ENCODE data around the gene NEU2. TPM values are rescaled to one million over a fixed set of nuclear protein-coding genes. Genes with fewer than 3 reads are reported as not detected.
A peak's percentile ranks its signal among the peaks of the same experiment; 100 is the strongest.
"Not testable (repeated sequence)": the region's sequence is repeated elsewhere in the genome, so short reads cannot be mapped to it uniquely, and the experiment has no call there.

The NEU2 gene
- polyA plus RNA-seq, 1 donor: not detected

- no peak for DNase-seq
Measured at GRCh38 chr2:233058717-233059546, 26.5 kb downstream of the NEU2 start.

- no peak for DNase-seq
Measured at GRCh38 chr2:233059547-233059796, 27.0 kb downstream of the NEU2 start.

GRCh38 chr2:233059797-233060500 lies 27.5 kb downstream of the NEU2 start, which contains the start of gene INPP5D:
INPP5D (plus strand) TSS chr2:233060342; CDS start chr2:233060479, 137 bp downstream.
- DNase-seq: no peak

GRCh38 chr2:233060501-233060979 lies 28.1 kb downstream of the NEU2 start:
- DNase-seq: no peak

GRCh38 chr2:233060980-233061590 lies 28.6 kb downstream of the NEU2 start:
- no peak for DNase-seq

GRCh38 chr2:233061591-233062450 lies 29.3 kb downstream of the NEU2 start:
- peak; percentile 42 for DNase-seq

- DNase-seq: no peak
Measured at GRCh38 chr2:233062451-233062850, 30.0 kb downstream of the NEU2 start.

GRCh38 chr2:233062946-233063268 lies 30.4 kb downstream of the NEU2 start:
- no peak for DNase-seq

GRCh38 chr2:233063269-233063975 lies 30.9 kb downstream of the NEU2 start:
- no peak for DNase-seq

GRCh38 chr2:233063976-233064411 lies 31.5 kb downstream of the NEU2 start:
- no peak for DNase-seq

- no peak for DNase-seq
Measured at GRCh38 chr2:233064530-233065199, 32.2 kb downstream of the NEU2 start.

GRCh38 chr2:233065200-233065589 lies 32.7 kb downstream of the NEU2 start:
- DNase-seq: not testable (repeated sequence)

- DNase-seq: no peak
Measured at GRCh38 chr2:233065954-233066470, 33.5 kb downstream of the NEU2 start.

GRCh38 chr2:233068762-233069418 lies 36.4 kb downstream of the NEU2 start:
- no peak for DNase-seq

- no peak for DNase-seq
Measured at GRCh38 chr2:233072838-233073237, 40.4 kb downstream of the NEU2 start.

GRCh38 chr2:233074106-233074505 lies 41.6 kb downstream of the NEU2 start:
- DNase-seq: no peak

GRCh38 chr2:233075141-233075965 lies 42.9 kb downstream of the NEU2 start:
- DNase-seq: no peak

GRCh38 chr2:233075966-233076339 lies 43.5 kb downstream of the NEU2 start:
- DNase-seq: no peak

- DNase-seq: no peak
Measured at GRCh38 chr2:233076749-233077148, 44.3 kb downstream of the NEU2 start.

- no peak for DNase-seq
Measured at GRCh38 chr2:233079473-233079877, 47.0 kb downstream of the NEU2 start.

Data from hindlimb muscle (tissue), 1 donor.